A673 (cell line): Measurements from ENCODE around the gene TEX30.

ENCODE experiments used
- CTCF ChIP-seq: fragments of 300-800, 200-600 bp; sonication (generic); conservative IDR thresholded peaks from 2 replicates; pipeline ENCODE4 v1.5.1; 2017; ENCODE audit warnings: low read depth, mild to moderate bottlenecking, antibody characterized with exemption, low read length, moderate library complexity, mixed read lengths
- EZH2 ChIP-seq: fragments of 200-600 bp; sonication (generic); IDR thresholded peaks from 2 replicates; pipeline ENCODE4 v1.6.1; 2017; ENCODE audit warnings: borderline replicate concordance, low read depth, mild to moderate bottlenecking, mixed read lengths, antibody characterized with exemption, low read length; ENCODE audit not compliant: poor library complexity, severe bottlenecking

GRCh38 chr13:102812611-102813287 is 39.2 kb upstream of the TEX30 start:
- TF ChIP-seq CTCF (no peak), EZH2 (no peak)
